Left lung (tissue), 14 donors: ENCODE data around the gene FERMT3. TPM values are rescaled to one million over a fixed set of nuclear protein-coding genes. Genes with fewer than 3 reads are reported as not detected.
"Not testable (repeated sequence)": the region's sequence is repeated elsewhere in the genome, so short reads cannot be mapped to it uniquely, and the experiment has no call there.

Experiments used
- ATAC-seq: fragments of 200-7000 bp; cut with Tn5 transposase; one replicate; pipeline ENCODE4 v1.9.1; 2020; ENCODE audit warnings: moderate library complexity
- DNase-seq, 4 donors: peaks; one replicate each; pipeline ENCODE4 v3.0.0-alpha.2; 2013 to 2020
- H3K27ac ChIP-seq, 2 donors: fragments of 200-600 bp; sonication (generic) in 1 of 2; one replicate each; pipeline versions ENCODE4 v1.5.0 to v1.8.0; 2020 to 2021
- H3K27me3 ChIP-seq, 2 donors: fragments of 200-600 bp; sonication (generic) in 1 of 2; one replicate each; pipeline versions ENCODE4 v1.5.0 to v1.8.0; 2020 to 2021
- H3K36me3 ChIP-seq, 2 donors: fragments of 200-600 bp; sonication (generic) in 1 of 2; one replicate each; pipeline versions ENCODE4 v1.5.0 to v1.8.0; 2020 to 2021
- H3K4me1 ChIP-seq, 2 donors: fragments of 200-600 bp; one replicate each; pipeline ENCODE4 v1.8.0; 2021
- H3K4me3 ChIP-seq, 2 donors: fragments of 200-600 bp; sonication (generic) in 1 of 2; one replicate each; pipeline versions ENCODE4 v1.5.0 to v1.8.0; 2020 to 2021; ENCODE audit warnings: mild to moderate bottlenecking in 1 of 2
- H3K9me3 ChIP-seq, 2 donors: fragments of 200-600 bp; sonication (generic) in 1 of 2; one replicate each; pipeline versions ENCODE4 v1.5.0 to v1.8.0; 2020 to 2021
- CTCF ChIP-seq, 2 donors: fragments of 200-600 bp; sonication (generic) in 1 of 2; IDR thresholded peaks; one replicate each; pipeline versions ENCODE4 v1.5.0 to v1.8.0; 2021; ENCODE audit warnings: antibody characterized with exemption in 2 of 2
- intact Hi-C, 2 donors: fragments of 100-400 bp; cut with DNase I; formaldehyde crosslinking; loops; one replicate each; pipeline versions ENCODE4 v1.11.2 to v1.14.2; 2022
- long read RNA-seq, 12 donors: library from polyadenylated mRNA in 2 of 12; unstranded in 2 of 12; transcript quantifications; one replicate each; pipeline ENCODE4 v2.0.0 and lab custom pipeline, GENCODE V29; 2019 to 2026
- polyA plus RNA-seq, 6 donors: library from polyadenylated mRNA; unstranded; fragments of 120-200 nt; gene quantifications; one replicate each; pipeline ENCODE4 v1.2.1, GENCODE V29; 2013; ENCODE audit not compliant: insufficient read length in 6 of 6
- total RNA-seq, 2 donors: library from RNA; stranded (reverse); fragmentation: NEBNext Ultra II Directional; extraction: Animal tissue kit (Norgen Biotek cat#: 25700); gene quantifications; one replicate each; pipeline ENCODE4 v1.2.1, GENCODE V29; 2021
- donor health status: DM: no; HTN: yes; CAD: no.
- donor health status: DM: no; HTN: no; CAD: no.

The FERMT3 gene
- total RNA-seq (100 to 1,000 TPM in 1 of 2 donors, 10 to 100 TPM in 1; 42.2 to 100 TPM), polyA plus RNA-seq (10 to 100 TPM in 3 of 6 donors, 1 to 10 TPM in 3; 9.1 to 11.9 (median 10.1) TPM)
- long read RNA-seq, donor 1, partial matches to known transcripts, result 0 of 2 reads
- long read RNA-seq, donor 1, other reads (novel, unspliced or antisense), result 0 of 2 reads
- long read RNA-seq, donor 2, partial matches to known transcripts, result 36 of 59 reads
- long read RNA-seq, donor 2, other reads (novel, unspliced or antisense), result 22 of 59 reads
- long read RNA-seq, donor 3, partial matches to known transcripts, result 22 of 24 reads
- long read RNA-seq, donor 3, other reads (novel, unspliced or antisense), result 0 of 24 reads
- long read RNA-seq, donor 4, transcript FERMT3-202 (15 exons, 2,481 nt), result major isoform, 9 of 13 reads
- long read RNA-seq, donor 4, partial matches to known transcripts, result 2 of 13 reads
- long read RNA-seq, donor 4, other reads (novel, unspliced or antisense), result 2 of 13 reads
- long read RNA-seq, donor 5, partial matches to known transcripts, result 18 of 36 reads
- long read RNA-seq, donor 5, other reads (novel, unspliced or antisense), result 16 of 36 reads
- long read RNA-seq, donor 6, partial matches to known transcripts, result 10 of 10 reads
- long read RNA-seq, donor 6, other reads (novel, unspliced or antisense), result 0 of 10 reads
- long read RNA-seq, donor 7, partial matches to known transcripts, result 0 of 2 reads
- long read RNA-seq, donor 7, other reads (novel, unspliced or antisense), result 0 of 2 reads
- long read RNA-seq, donor 8, partial matches to known transcripts, result 0 of 1 reads
- long read RNA-seq, donor 8, other reads (novel, unspliced or antisense), result 0 of 1 reads
- long read RNA-seq, donor 9, result 0 reads
- long read RNA-seq, donor 10, transcript FERMT3-202 (15 exons, 2,481 nt), result major isoform, 30 of 49 reads
- long read RNA-seq, donor 10, partial matches to known transcripts, result 4 of 49 reads
- long read RNA-seq, donor 10, other reads (novel, unspliced or antisense), result 15 of 49 reads
- long read RNA-seq, donor 11, result 0 reads
- long read RNA-seq, donor 12, partial matches to known transcripts, result 9 of 9 reads
- long read RNA-seq, donor 12, other reads (novel, unspliced or antisense), result 0 of 9 reads

- Histone ChIP-seq H3K27ac (peak within 1 kb of the TSS; percentile 81 to 94), H3K4me3 (peak within 1 kb of the TSS; percentile 27 to 65), H3K9me3 (no peaks in the 10 kb centered on the region), H3K36me3 (peaks cover 7 to 84% of the 10 kb centered on the region in 2 donors), H3K27me3 (no peaks in the 10 kb centered on the region), H3K4me1 (peaks cover 2 to 64% of the 10 kb centered on the region in 2 donors)
- intact Hi-C loops, result no loop called here
- ATAC-seq, result peak; percentile 62
- DNase-seq, result peak in 2 of 4 donors; percentile 85 to 94
- TF ChIP-seq CTCF (IDR thresholded peaks at IDR 0.05), result no peak
Observed at GRCh38 chr11:64206457-64207255, at the start of gene FERMT3. Gene FERMT3, plus strand, starts transcription at chr11:64206721. Its CDS starts 644 bp downstream, at chr11:64207365.

- Histone ChIP-seq H3K27me3 (no peaks in the 10 kb centered on the region), H3K4me1 (no peaks in the 10 kb centered on the region), H3K36me3 (no peaks in the 10 kb centered on the region), H3K4me3 (no peak overlapping the region), H3K27ac (no peak overlapping the region), H3K9me3 (no peaks in the 10 kb centered on the region)
- TF ChIP-seq CTCF (IDR thresholded peaks at IDR 0.05), result no peak
- DNase-seq (no peak), ATAC-seq (no peak)
- intact Hi-C loops, result loop anchor here in 1 of 2 donors (10.0 kb wide), 1 partner anchor 323 kb away; the partner anchor contains the start of gene MARK2
Observed at GRCh38 chr11:64157631-64158394, 48.7 kb upstream of the FERMT3 start.

- H3K4me3 ChIP-seq, result no peak overlapping the region
- intact Hi-C loops, result no loop called here
- TF ChIP-seq CTCF (IDR thresholded peaks at IDR 0.05), result no peak
- ATAC-seq (no peak), DNase-seq (no peak)
- peaks cover 0 to 13% of the 10 kb centered on the region in 2 donors for H3K27me3 ChIP-seq
- no peaks in the 10 kb centered on the region for H3K36me3 ChIP-seq
- H3K9me3 ChIP-seq, result no peaks in the 10 kb centered on the region
- H3K27ac ChIP-seq, result no peak overlapping the region
- H3K4me1 ChIP-seq, result peaks cover 3 to 17% of the 10 kb centered on the region in 2 donors
Observed at GRCh38 chr11:64161037-64161436, 45.5 kb upstream of the FERMT3 start.

GRCh38 chr11:64162769-64163168 is 43.8 kb upstream of the FERMT3 start:
- ATAC-seq, intact Hi-C loops, H3K27ac ChIP-seq, H3K36me3 ChIP-seq, DNase-seq, H3K9me3 ChIP-seq, H3K4me3 ChIP-seq: not testable (repeated sequence)
- H3K4me1 ChIP-seq, result peaks cover 9 to 29% of the 10 kb centered on the region in 2 donors
- peaks cover 0 to 18% of the 10 kb centered on the region in 2 donors for H3K27me3 ChIP-seq
